Measurements from ENCODE around the gene HELQ. TPM values are rescaled to one million over a fixed set of nuclear protein-coding genes. Genes with fewer than 3 reads are reported as not detected.

Gene HELQ
- 10.6 and 11.6 TPM in 2 replicates for total RNA-seq (2022)
- percentile 64 among the genes with signal in this experiment for Bru-seq, nascent RNA
- percentile 63 among the genes with signal in this experiment for BruChase-seq, experiment 1, labeled RNA remaining after a 2-hour chase
- BruChase-seq, experiment 2, labeled RNA remaining after a 6-hour chase: percentile 58 among the genes with signal in this experiment
- long read RNA-seq, partial matches to known transcripts: 8 of 13 reads
- long read RNA-seq, other reads (novel, unspliced or antisense): 2 of 13 reads

GRCh38 chr4:83455281-83456183, at the start of gene HELQ, which contains the start of gene MRPS18C:
Gene HELQ (minus strand): TSS chr4:83455823. CDS start chr4:83455693, 130 bp downstream.
Gene MRPS18C (plus strand): TSS chr4:83456058. CDS start chr4:83456078, 20 bp downstream.
- no peaks in the 10 kb centered on the region for H3K9me3 Mint-ChIP-seq (ENCODE audit: unreplicated experiment)
- Histone ChIP-seq H3K36me3 (ENCODE audit: control insufficient read depth, insufficient read depth, low read length) (no peaks in the 10 kb centered on the region; the same call in 1 of the 2 replicates), H3K27me3 (replicated peaks; ENCODE audit: control insufficient read depth, insufficient read depth, low read length) (no peaks in the 10 kb centered on the region), H3K9me3 (no peaks in the 10 kb centered on the region), H3K4me3 (ENCODE audit: low read depth, low read length) (peak within 1 kb of the TSS; percentile 61), H3K4me1 (no peaks in the 10 kb centered on the region)
- POLR2A ChIA-PET: interaction anchor here (1.3 kb wide), 1 partner anchor 93 kb away, joined by 4 read pairs; no protein-coding TSS in a partner anchor
- H3K4me1 Mint-ChIP-seq (ENCODE audit: low read depth, unreplicated experiment): no peaks in the 10 kb centered on the region
- no peaks in the 10 kb centered on the region for H3K27me3 Mint-ChIP-seq (ENCODE audit: insufficient read depth, unreplicated experiment)
- peaks cover 50% of the 10 kb centered on the region for H3K36me3 Mint-ChIP-seq (ENCODE audit: insufficient read depth, unreplicated experiment)
- TF ChIP-seq CTCF (IDR thresholded peaks at IDR 0.05; ENCODE audit: insufficient read depth in 1 of 2, low read depth in 1 of 2, low read length in 1 of 2, severe bottlenecking in 1 of 2, unreplicated experiment in 1 of 2): no peak
- CTCF ChIA-PET: interaction anchor here (0.8 kb wide), 1 partner anchor 171 kb away, joined by 3 read pairs; the partner anchor contains the start of gene COQ2
- peak within 1 kb of the TSS; percentile 92 for H3K27ac Mint-ChIP-seq (ENCODE audit: unreplicated experiment)
- peak; percentile 93 to 97 for DNase-seq
- BruUV-seq (replicated peaks): TSS peak; percentile 57
- intact Hi-C loops (cut with micrococcal nuclease; ENCODE audit: unreplicated experiment): loop anchor here (1.0 to 2.0 kb wide), 5 partner anchors 29 to 185 kb away; partner anchors contain the start of genes ABRAXAS1 and COQ2
- peak within 1 kb of the TSS; percentile 90 for H3K4me3 Mint-ChIP-seq (ENCODE audit: unreplicated experiment)

- CTCF ChIA-PET: no interaction called here
Observed at GRCh38 chr4:83504996-83505395, 49.4 kb upstream of the HELQ start.

More at GRCh38 chr4:83504996-83505395, 49.4 kb upstream of the HELQ start:
- DNase-seq: no peak
- no peak overlapping the region for H3K4me3 Mint-ChIP-seq (ENCODE audit: unreplicated experiment)
- POLR2A ChIA-PET: no interaction called here
- no peak for TF ChIP-seq CTCF (IDR thresholded peaks at IDR 0.05; ENCODE audit: insufficient read depth in 1 of 2, low read depth in 1 of 2, low read length in 1 of 2, severe bottlenecking in 1 of 2, unreplicated experiment in 1 of 2)
- no peak overlapping the region for H3K27ac Mint-ChIP-seq (ENCODE audit: unreplicated experiment)
- Histone ChIP-seq H3K4me1 (no peaks in the 10 kb centered on the region), H3K9me3 (no peaks in the 10 kb centered on the region), H3K4me3 (ENCODE audit: low read depth, low read length) (no peak overlapping the region), H3K27me3 (replicated peaks; ENCODE audit: control insufficient read depth, insufficient read depth, low read length) (no peaks in the 10 kb centered on the region), H3K36me3 (ENCODE audit: control insufficient read depth, insufficient read depth, low read length) (no peaks in the 10 kb centered on the region)
- no peaks in the 10 kb centered on the region for H3K36me3 Mint-ChIP-seq (ENCODE audit: insufficient read depth, unreplicated experiment)
- BruUV-seq (replicated peaks): no TSS peak
- H3K4me1 Mint-ChIP-seq (ENCODE audit: low read depth, unreplicated experiment): no peaks in the 10 kb centered on the region
- H3K9me3 Mint-ChIP-seq (ENCODE audit: unreplicated experiment): no peaks in the 10 kb centered on the region
- no peaks in the 10 kb centered on the region for H3K27me3 Mint-ChIP-seq (ENCODE audit: insufficient read depth, unreplicated experiment)
- intact Hi-C loops (cut with micrococcal nuclease; ENCODE audit: unreplicated experiment): no loop called here

All from Caco-2 (cell line).